Measurements from ENCODE around the gene RNF141. TPM values are rescaled to one million over a fixed set of nuclear protein-coding genes. Genes with fewer than 3 reads are reported as not detected.

Gene RNF141
- total and polyA plus RNA-seq, 10 of the 15 experiments (the other 5 are each of a cell fraction or from before 2014, with no cell fraction given): 7.6 to 36.8 (median 13.6) TPM

DNA sequence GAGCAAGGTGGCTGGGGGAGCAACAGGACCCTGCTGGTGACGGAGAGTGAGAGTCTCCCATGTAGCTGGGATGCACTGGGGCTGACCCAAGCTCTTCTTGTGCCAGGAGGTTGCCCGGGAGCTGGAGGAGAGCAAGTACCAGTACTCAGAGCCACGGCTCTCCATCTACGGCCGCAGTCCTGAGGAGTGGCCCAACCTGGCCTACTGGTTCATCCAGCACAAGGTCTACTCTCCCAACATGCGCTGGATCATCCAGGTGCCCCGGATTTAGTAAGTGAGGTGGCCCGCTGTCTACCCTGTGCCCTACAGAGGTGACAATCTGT lies 45.6 kb downstream of the RNF141 start (continued):
- TF ChIP-seq NR2C2 (IDR thresholded peaks at IDR 0.05; ENCODE audit: borderline replicate concordance, control insufficient read depth, insufficient read length, low read depth) (no peak), CHD4 (IDR thresholded peaks at IDR 0.05) (no peak), RCOR1 (conservative IDR thresholded peaks at IDR 0.05; ENCODE audit: low read depth, low read length) (no peak), GATAD2B (conservative IDR thresholded peaks at IDR 0.05; ENCODE audit: low read depth) (no peak), SREBF2 (IDR thresholded peaks at IDR 0.05; ENCODE audit: low read length) (no peak), MEF2B (IDR thresholded peaks at IDR 0.05; ENCODE audit: partially characterized antibody, poor library complexity, severe bottlenecking) (no peak), ZNF622 (IDR thresholded peaks at IDR 0.05) (no peak), FOS (IDR thresholded peaks at IDR 0.05; ENCODE audit: borderline replicate concordance, extremely low read depth, insufficient read length) (no peak)
- TF ChIP-seq, protein P1, sequence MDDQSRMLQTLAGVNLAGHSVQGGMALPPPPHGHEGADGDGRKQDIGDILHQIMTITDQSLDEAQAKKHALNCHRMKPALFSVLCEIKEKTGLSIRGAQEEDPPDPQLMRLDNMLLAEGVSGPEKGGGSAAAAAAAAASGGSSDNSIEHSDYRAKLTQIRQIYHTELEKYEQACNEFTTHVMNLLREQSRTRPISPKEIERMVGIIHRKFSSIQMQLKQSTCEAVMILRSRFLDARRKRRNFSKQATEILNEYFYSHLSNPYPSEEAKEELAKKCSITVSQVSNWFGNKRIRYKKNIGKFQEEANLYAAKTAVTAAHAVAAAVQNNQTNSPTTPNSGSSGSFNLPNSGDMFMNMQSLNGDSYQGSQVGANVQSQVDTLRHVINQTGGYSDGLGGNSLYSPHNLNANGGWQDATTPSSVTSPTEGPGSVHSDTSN (IDR thresholded peaks at IDR 0.05; ENCODE audit: insufficient replicate concordance, low read depth, low read length): no peak

DNA sequence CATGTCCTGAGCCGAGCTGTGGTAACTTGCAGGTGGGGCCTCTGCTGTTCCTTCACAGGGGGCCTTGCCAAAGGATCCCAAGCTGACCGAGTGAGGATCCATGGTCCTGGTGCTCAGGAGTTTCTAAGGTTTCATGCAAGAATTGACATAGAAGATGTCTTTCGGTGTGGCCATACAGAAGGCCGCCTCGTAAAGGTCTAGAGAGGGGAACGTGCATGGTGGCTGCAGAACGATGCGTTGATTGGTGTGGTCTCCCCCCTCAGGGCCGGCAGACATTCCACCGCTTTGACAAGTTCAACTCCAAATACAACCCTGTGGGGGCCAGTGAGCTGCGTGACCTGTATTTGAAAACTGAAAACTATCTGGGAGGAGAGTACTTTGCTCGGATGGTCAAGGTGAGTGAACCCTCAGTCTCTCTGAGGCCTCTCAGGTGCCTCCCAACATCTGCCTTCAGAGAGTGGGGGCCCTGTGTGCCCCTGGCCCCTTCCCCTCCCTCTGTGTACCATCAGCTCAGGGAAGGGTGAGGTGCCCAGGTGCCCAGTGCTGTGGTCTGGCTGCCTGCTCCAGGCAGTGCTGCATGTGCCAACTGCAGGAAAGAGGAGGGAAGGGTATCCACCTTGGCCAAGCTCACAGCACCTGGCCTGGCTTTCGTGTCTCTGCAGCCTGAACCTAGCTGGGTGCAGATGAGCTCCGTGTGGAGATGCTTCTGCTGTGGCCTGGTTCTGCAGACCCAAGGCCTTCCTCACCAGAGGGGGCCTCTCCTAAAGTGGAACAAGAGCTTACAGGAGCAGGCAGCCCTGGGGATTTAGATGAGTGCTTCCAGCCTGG lies 46.1 kb downstream of the RNF141 start:
- 77% methylated on average over 14 of the region's 14 CpGs for WGBS (ENCODE audit: insufficient coverage, insufficient replicate concordance, low lambda C conversion rate, missing lambda C conversion rate)
- Histone ChIP-seq H3K4me1 (ENCODE audit: control insufficient read depth, insufficient read depth, low read length) (no peaks in the 10 kb centered on the region), H3K4me2 (ENCODE audit: control insufficient read depth, insufficient read depth) (no peak overlapping the region), H3K27ac (ENCODE audit: control insufficient read depth, insufficient read depth) (no peak overlapping the region), H2AFZ (ENCODE audit: control insufficient read depth, low read depth, low read length) (no peak overlapping the region), H3K9me3 (replicated peaks; ENCODE audit: control insufficient read depth, insufficient read depth, low read length) (no peaks in the 10 kb centered on the region; the same call in 2 of the 3 replicates), H4K20me1 (ENCODE audit: control insufficient read depth, insufficient read depth) (no peaks in the 10 kb centered on the region), H3K9ac (ENCODE audit: control insufficient read depth, insufficient read depth, low read length) (no peak overlapping the region), H3K27me3 (replicated peaks in 1 of 2; ENCODE audit: control insufficient read depth in 2 of 2, insufficient read depth in 2 of 2, low read length in 1 of 2) (no peaks in the 10 kb centered on the region), H3K79me2 (ENCODE audit: control insufficient read depth, insufficient read depth, low read length) (no peaks in the 10 kb centered on the region), H3K36me3 (ENCODE audit: control insufficient read depth in 2 of 2, insufficient read depth in 2 of 2, low read length in 1 of 2) (peaks cover 2 to 8% of the 10 kb centered on the region in 2 experiments; a peak in 3 of 4 replicates), H3K4me3 (no peak overlapping the region)
- in situ Hi-C loops (cut with MboI) (no loop called here), intact Hi-C loops (cut with micrococcal nuclease; ENCODE audit: unreplicated experiment) (no loop called here)
- BruUV-seq (replicated peaks): no TSS peak
- no peak for DNase-seq (ENCODE audit: low read depth, low spot score)
- no peak for FAIRE-seq
- SMC1A ChIA-PET (ENCODE audit: uncharacterized antibody, unreplicated experiment): no interaction called here
- RAD21 ChIA-PET (ENCODE audit: unreplicated experiment): interaction anchor here (0.6 kb wide), 1 partner anchor 112 kb away, joined by 4 read pairs; no protein-coding TSS in a partner anchor
- CTCF ChIA-PET: no interaction called here
- no peak for ATAC-seq
- POLR2A ChIA-PET: interaction anchor here (0.7 kb wide), 1 partner anchor 49 kb away, joined by 3 read pairs; no protein-coding TSS in a partner anchor
- no peak for TF ChIP-seq NFYA (IDR thresholded peaks at IDR 0.05; ENCODE audit: borderline replicate concordance, low read depth, low read length)
- TF ChIP-seq CHD2 (IDR thresholded peaks at IDR 0.05; ENCODE audit: borderline replicate concordance, low read depth, low read length): no peak
- no peak for TF ChIP-seq IRF4 (IDR thresholded peaks at IDR 0.05; ENCODE audit: low read depth, low read length)
- TF ChIP-seq, protein P2, sequence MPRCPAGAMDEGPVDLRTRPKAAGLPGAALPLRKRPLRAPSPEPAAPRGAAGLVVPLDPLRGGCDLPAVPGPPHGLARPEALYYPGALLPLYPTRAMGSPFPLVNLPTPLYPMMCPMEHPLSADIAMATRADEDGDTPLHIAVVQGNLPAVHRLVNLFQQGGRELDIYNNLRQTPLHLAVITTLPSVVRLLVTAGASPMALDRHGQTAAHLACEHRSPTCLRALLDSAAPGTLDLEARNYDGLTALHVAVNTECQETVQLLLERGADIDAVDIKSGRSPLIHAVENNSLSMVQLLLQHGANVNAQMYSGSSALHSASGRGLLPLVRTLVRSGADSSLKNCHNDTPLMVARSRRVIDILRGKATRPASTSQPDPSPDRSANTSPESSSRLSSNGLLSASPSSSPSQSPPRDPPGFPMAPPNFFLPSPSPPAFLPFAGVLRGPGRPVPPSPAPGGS (IDR thresholded peaks at IDR 0.05; ENCODE audit: borderline replicate concordance, insufficient read depth, low read depth, low read length, poor library complexity, severe bottlenecking): no peak
- TF ChIP-seq SIX5 (IDR thresholded peaks at IDR 0.05; ENCODE audit: low read depth, low read length, severe bottlenecking): no peak
- TF ChIP-seq, protein P3, sequence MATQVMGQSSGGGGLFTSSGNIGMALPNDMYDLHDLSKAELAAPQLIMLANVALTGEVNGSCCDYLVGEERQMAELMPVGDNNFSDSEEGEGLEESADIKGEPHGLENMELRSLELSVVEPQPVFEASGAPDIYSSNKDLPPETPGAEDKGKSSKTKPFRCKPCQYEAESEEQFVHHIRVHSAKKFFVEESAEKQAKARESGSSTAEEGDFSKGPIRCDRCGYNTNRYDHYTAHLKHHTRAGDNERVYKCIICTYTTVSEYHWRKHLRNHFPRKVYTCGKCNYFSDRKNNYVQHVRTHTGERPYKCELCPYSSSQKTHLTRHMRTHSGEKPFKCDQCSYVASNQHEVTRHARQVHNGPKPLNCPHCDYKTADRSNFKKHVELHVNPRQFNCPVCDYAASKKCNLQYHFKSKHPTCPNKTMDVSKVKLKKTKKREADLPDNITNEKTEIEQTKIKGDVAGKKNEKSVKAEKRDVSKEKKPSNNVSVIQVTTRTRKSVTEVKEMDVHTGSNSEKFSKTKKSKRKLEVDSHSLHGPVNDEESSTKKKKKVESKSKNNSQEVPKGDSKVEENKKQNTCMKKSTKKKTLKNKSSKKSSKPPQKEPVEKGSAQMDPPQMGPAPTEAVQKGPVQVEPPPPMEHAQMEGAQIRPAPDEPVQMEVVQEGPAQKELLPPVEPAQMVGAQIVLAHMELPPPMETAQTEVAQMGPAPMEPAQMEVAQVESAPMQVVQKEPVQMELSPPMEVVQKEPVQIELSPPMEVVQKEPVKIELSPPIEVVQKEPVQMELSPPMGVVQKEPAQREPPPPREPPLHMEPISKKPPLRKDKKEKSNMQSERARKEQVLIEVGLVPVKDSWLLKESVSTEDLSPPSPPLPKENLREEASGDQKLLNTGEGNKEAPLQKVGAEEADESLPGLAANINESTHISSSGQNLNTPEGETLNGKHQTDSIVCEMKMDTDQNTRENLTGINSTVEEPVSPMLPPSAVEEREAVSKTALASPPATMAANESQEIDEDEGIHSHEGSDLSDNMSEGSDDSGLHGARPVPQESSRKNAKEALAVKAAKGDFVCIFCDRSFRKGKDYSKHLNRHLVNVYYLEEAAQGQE (IDR thresholded peaks at IDR 0.05; ENCODE audit: low read depth, low read length): no peak
- TF ChIP-seq ZNF274 (IDR thresholded peaks at IDR 0.05; ENCODE audit: insufficient read depth, insufficient read length): no peak

Data from GM12878 (cell line).